Measurements from ENCODE around the gene ZFTA. TPM values are rescaled to one million over a fixed set of nuclear protein-coding genes. Genes with fewer than 3 reads are reported as not detected.

The ZFTA gene
- polyA plus RNA-seq, 3 donors, result 1.2 TPM; not detected in 2

- Mint-ChIP-seq H3K4me3 (no peak overlapping the region), H3K27ac (no peak overlapping the region), H3K27me3 (ENCODE audit: low read depth in 3 of 3) (no peaks in the 10 kb centered on the region), H3K9me3 (no peaks in the 10 kb centered on the region), H3K4me1 (peaks cover 8% of the 10 kb centered on the region), H3K36me3 (peaks cover 18 to 33% of the 10 kb centered on the region in 2 donors)
- Histone ChIP-seq H4K20me1 (ENCODE audit: insufficient read depth, low read length) (peaks cover 100% of the 10 kb centered on the region), H3K4me3 (replicated peaks in 1 of 3; ENCODE audit: low read depth in 2 of 3, low read length in 3 of 3) (no peak overlapping the region), H3K9ac (ENCODE audit: insufficient read depth, low read length, poor library complexity, severe bottlenecking) (no peak overlapping the region), H2AFZ (ENCODE audit: insufficient read depth, low read depth, low read length, poor library complexity, severe bottlenecking) (no peak overlapping the region), H3K27me3 (ENCODE audit: control insufficient read depth in 2 of 2, insufficient read depth in 2 of 2, low read length in 2 of 2) (no peaks in the 10 kb centered on the region), H3K27ac (ENCODE audit: low read depth in 1 of 2, low read length in 2 of 2) (no peak overlapping the region), H3K4me2 (replicated peaks; ENCODE audit: extremely low read depth, low read length, poor library complexity, severe bottlenecking) (no peak overlapping the region), H3K36me3 (replicated peaks in 1 of 2; ENCODE audit: control insufficient read depth in 1 of 2, insufficient read depth in 2 of 2, low read length in 2 of 2) (peaks cover 6 to 34% of the 10 kb centered on the region in 2 donors), H3K79me2 (ENCODE audit: insufficient read depth, low read length) (peaks cover 100% of the 10 kb centered on the region), H3K4me1 (ENCODE audit: control insufficient read depth in 1 of 2, insufficient read depth in 2 of 2, low read length in 2 of 2) (no peaks in the 10 kb centered on the region), H3K9me3 (replicated peaks in 1 of 2; ENCODE audit: control insufficient read depth in 1 of 2, insufficient read depth in 1 of 2, low read length in 2 of 2) (no peaks in the 10 kb centered on the region)
- 100% methylated on average over 1 of the region's 1 CpG for WGBS (ENCODE audit: insufficient coverage)
- no peak for DNase-seq
- TF ChIP-seq CTCF (IDR thresholded peaks at IDR 0.05), result no peak
- intact Hi-C loops (cut with micrococcal nuclease), result no loop called here
These were observed 49.6 kb downstream of the ZFTA start for GRCh38 chr11:63719001-63719400.

Small RNAs within 50 kb of the gene (small RNA-seq; reads per million reads assigned to genes)
- gene RN7SL596P (ENCODE audit: insufficient read length, low read depth), result not detected

Other genes starting within 250 kb of the ZFTA start
- 100 to 1,000 TPM in 2 of 3 donors, 10 to 100 TPM in 1; 55.2 to 119 (median 101) TPM for gene PLAAT4, start 232.0 kb downstream of the ZFTA start, polyA plus RNA-seq
- not detected for gene PLAAT2, start 205.4 kb downstream of the ZFTA start, polyA plus RNA-seq
- 10 to 100 TPM; 20.2 to 67.3 (median 34.2) TPM for gene PLAAT3, start 154.3 kb downstream of the ZFTA start, polyA plus RNA-seq
- 10 to 100 TPM; 10.6 to 25.5 (median 22.7) TPM for gene ATL3, start 97.4 kb downstream of the ZFTA start, polyA plus RNA-seq
- 100 to 1,000 TPM; 123 to 341 (median 232) TPM for gene RTN3, start 87.3 kb downstream of the ZFTA start, polyA plus RNA-seq
- gene SPINDOC, start 44.7 kb upstream of the ZFTA start, polyA plus RNA-seq, result 1 to 10 TPM in 1 of 3 donors, under 1 TPM in 2; 0.10 to 3.3 (median 0.20) TPM
- gene MARK2, start 70.3 kb upstream of the ZFTA start, polyA plus RNA-seq, result 10 to 100 TPM; 32.4 to 55.7 (median 33.3) TPM
- gene RCOR2, start 148.4 kb upstream of the ZFTA start, polyA plus RNA-seq, result not detected
- 10 to 100 TPM in 1 of 3 donors, 1 to 10 TPM in 2; 1.5 to 14.5 (median 1.6) TPM for gene NAA40, start 170.2 kb upstream of the ZFTA start, polyA plus RNA-seq
- gene COX8A, start 205.8 kb upstream of the ZFTA start, polyA plus RNA-seq, result 100 to 1,000 TPM; 354 to 588 (median 526) TPM
- 100 to 1,000 TPM; 131 to 170 (median 140) TPM for gene OTUB1, start 217.7 kb upstream of the ZFTA start, polyA plus RNA-seq

All from CD14-positive monocyte (primary cell).